GM12801 (cell line): ENCODE measurements around the gene TAOK3.

Source experiments
- CTCF ChIP-seq: IDR thresholded peaks from one replicate; pipeline ENCODE4 v1.5.1; 2011; ENCODE audit warnings: control low read depth; ENCODE audit not compliant: insufficient read length; ENCODE audit errors: extremely low read depth

The TAOK3 gene

GRCh38 chr12:118187751-118188435, 184.8 kb downstream of the TAOK3 start:
- TF ChIP-seq CTCF = no peak

- TF ChIP-seq CTCF = no peak
Observed at GRCh38 chr12:118185602-118186397, 186.9 kb downstream of the TAOK3 start.

GRCh38 chr12:118183711-118184110, 189.0 kb downstream of the TAOK3 start:
- TF ChIP-seq CTCF = no peak

DNA sequence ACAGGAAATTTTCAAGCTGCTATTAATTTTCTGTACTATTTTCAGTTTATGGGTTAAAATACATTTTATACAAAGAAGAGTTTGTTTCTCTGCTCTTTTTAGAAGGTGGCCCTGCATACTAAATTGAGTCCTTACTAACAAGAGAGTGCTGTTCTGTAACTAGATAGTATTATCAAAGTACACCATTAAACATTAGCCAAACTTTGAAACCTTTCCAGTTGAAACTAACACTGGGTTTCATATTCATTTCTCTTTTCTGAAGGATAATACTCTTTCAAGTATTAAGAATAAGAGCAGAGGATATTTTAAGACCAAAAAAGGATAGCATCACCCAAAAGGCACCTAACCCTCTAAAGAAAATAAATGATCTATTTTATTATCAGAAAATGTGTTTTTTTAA, 189.6 kb downstream of the TAOK3 start:
- no peak for TF ChIP-seq CTCF

GRCh38 chr12:118175823-118176447, 196.8 kb downstream of the TAOK3 start:
- no peak for TF ChIP-seq CTCF

DNA sequence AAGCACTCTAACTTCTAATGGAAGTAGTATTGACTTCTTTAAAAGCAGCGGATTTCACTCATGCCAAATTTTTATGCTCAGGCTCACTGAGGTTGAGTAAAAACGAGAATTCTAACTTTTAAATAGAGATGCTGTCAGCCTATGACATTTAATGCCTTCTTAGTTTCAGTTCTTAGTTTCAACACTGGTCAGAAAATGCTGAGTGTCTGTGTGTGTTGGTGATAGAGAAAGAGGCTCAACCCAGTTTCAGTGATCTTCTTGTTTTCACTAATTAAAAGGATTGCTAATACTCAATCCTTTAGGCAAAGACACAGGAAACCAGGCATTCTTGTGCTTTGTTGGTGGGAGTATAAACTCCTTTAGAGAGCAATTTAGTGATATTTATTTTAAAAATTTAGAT, 205.8 kb downstream of the TAOK3 start:
- TF ChIP-seq CTCF = no peak

- no peak for TF ChIP-seq CTCF
Observed at GRCh38 chr12:118164798-118165486, 207.8 kb downstream of the TAOK3 start.
